ENCODE data around the gene WIPF3.

WIPF3 gene, protein sequence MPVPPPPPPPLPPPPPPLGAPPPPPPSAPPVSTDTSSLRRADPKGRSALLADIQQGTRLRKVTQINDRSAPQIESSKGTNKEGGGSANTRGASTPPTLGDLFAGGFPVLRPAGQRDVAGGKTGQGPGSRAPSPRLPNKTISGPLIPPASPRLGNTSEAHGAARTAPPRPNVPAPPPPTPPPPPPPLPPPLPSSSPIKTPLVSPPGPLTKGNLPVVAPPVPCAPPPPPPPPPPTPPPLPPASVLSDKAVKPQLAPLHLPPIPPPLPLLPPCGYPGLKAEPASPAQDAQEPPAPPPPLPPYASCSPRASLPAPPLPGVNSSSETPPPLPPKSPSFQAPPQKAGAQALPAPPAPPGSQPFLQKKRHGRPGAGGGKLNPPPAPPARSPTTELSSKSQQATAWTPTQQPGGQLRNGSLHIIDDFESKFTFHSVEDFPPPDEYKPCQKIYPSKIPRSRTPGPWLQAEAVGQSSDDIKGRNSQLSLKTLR

DNA sequence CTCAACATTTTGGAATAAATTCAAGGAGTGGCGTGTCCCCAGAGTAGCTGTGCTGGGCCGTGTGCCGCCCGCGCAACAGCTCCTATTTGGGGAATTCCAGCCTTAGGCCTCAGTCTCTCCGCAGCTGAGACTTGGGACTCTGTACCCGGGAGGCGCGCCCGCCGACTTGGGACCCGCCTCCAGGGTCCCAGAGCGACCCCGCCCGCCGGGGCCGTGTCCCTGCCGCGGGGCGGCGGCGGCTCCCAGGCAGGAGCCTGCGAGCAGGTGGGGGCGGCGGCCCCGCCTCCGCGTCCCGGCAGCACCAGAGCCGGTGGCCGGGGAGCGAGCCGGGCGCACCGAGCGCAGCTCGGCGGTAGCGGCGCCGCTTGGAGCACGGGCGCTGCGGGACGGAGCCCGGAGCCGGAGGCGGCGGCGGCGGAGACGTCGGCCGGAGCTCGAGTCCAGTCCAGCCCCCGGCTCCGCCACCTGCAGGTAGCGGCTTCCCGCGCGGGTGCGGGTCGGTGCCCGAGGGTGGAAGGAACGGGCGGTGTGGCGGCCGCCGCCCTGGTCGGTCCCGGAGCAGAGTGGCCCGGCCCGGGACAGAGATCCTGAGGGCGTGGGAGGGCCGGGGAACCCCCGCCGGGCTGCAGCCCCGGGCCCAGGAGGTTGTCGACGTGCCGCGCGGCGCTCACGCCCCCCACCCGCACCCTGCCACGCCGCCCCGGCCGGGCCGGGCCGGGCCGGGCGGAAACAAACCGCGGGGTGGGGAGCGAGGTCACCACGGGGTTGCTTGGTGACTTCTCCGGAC is at the start of gene WIPF3:
TSS of gene WIPF3 (plus strand) at position 301 of the 787 bp plus-strand sequence. CDS start 28,217 bp downstream, outside the sequence.
- TF ChIP-seq, protein P1, sequence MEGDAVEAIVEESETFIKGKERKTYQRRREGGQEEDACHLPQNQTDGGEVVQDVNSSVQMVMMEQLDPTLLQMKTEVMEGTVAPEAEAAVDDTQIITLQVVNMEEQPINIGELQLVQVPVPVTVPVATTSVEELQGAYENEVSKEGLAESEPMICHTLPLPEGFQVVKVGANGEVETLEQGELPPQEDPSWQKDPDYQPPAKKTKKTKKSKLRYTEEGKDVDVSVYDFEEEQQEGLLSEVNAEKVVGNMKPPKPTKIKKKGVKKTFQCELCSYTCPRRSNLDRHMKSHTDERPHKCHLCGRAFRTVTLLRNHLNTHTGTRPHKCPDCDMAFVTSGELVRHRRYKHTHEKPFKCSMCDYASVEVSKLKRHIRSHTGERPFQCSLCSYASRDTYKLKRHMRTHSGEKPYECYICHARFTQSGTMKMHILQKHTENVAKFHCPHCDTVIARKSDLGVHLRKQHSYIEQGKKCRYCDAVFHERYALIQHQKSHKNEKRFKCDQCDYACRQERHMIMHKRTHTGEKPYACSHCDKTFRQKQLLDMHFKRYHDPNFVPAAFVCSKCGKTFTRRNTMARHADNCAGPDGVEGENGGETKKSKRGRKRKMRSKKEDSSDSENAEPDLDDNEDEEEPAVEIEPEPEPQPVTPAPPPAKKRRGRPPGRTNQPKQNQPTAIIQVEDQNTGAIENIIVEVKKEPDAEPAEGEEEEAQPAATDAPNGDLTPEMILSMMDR (IDR thresholded peaks at IDR 0.05; ENCODE audit: extremely low read depth, missing control alignments), result no peak
- peak; percentile 61 for DNase-seq (ENCODE audit: low spot score)

DNA sequence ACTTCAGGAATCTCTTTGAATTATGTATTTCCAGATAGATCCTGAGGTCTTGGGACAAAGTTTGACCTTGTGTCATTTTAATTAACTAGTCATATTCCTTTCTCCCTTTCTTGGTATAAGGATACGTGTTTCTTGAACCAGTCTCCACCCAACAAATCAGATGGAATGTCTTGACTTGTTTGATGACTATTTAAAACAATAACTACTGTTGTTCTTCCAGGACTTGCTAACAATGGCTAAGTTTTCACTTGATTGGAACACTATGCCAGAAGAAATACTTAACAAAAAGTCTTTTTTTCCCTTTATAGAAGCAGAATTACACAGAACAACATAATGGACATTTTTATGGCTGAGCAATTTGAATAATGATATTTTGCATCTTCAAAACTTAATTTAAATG is 43.0 kb upstream of the WIPF3 start:
- no peak for DNase-seq (ENCODE audit: low spot score)
- TF ChIP-seq, protein P1 (IDR thresholded peaks at IDR 0.05; ENCODE audit: extremely low read depth, missing control alignments), result no peak

DNA sequence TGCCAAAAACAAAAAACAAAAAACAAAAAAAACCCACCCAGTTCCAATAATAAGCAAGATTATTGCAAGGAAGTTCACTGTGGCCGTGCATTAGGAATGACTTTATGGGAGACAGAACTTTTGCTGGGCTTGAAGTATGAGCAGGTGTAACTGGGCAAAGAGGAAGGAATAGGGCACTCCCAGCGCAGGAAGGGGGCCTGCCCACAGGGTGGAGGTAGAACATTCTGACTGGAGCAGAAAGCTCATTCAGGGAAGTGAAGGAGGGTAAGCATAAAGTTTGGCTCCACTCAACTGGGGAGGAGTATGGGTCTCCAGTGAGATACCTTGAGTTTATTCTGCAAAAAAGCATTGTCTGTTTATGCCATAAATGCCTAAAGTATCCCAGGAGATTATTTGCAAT is 42.1 kb upstream of the WIPF3 start:
- DNase-seq (ENCODE audit: low spot score), result no peak
- TF ChIP-seq, protein P1 (IDR thresholded peaks at IDR 0.05; ENCODE audit: extremely low read depth, missing control alignments), result no peak

DNA sequence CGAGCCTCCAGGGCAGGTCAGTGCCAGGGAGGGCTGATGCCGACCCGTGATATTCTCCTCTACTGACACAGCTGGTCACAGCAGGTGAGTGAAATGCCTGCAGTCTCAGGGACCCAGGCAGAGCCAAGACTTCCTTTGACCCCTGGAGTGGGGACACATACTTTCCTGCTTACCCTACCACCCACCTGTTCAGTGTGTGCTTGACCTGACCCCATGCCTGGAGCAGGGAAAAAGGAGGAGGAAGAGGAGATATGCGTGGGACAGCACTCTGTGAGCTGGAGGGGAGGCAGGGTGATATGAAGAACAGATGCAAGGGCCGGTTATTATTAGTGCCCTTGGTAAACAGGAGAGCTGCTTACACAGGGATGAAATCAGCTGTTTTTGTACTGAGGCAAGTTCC is 40.8 kb upstream of the WIPF3 start:
- no peak for DNase-seq (ENCODE audit: low spot score)
- TF ChIP-seq, protein P1 (IDR thresholded peaks at IDR 0.05; ENCODE audit: extremely low read depth, missing control alignments), result no peak

DNA sequence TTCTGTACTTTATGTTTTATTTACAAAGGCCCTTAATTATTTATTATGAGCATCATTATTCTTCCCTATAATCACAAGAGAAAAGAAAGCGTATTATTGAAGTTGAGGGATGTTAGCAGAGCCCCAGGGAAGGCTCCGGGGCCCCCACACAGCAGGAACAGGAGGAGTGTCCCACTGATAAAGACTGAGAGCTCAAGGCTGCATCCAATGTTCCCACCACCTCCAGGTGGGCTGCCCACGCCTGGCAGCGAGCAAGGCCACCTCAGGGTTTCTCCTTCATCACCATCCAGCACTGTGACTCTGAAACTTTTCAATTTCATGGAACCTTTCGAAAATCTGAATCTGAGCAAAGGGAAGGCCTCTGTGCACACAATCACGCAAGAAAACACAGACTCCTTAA is 35.9 kb upstream of the WIPF3 start:
- TF ChIP-seq, protein P1 (IDR thresholded peaks at IDR 0.05; ENCODE audit: extremely low read depth, missing control alignments), result no peak
- DNase-seq (ENCODE audit: low spot score), result no peak

DNA sequence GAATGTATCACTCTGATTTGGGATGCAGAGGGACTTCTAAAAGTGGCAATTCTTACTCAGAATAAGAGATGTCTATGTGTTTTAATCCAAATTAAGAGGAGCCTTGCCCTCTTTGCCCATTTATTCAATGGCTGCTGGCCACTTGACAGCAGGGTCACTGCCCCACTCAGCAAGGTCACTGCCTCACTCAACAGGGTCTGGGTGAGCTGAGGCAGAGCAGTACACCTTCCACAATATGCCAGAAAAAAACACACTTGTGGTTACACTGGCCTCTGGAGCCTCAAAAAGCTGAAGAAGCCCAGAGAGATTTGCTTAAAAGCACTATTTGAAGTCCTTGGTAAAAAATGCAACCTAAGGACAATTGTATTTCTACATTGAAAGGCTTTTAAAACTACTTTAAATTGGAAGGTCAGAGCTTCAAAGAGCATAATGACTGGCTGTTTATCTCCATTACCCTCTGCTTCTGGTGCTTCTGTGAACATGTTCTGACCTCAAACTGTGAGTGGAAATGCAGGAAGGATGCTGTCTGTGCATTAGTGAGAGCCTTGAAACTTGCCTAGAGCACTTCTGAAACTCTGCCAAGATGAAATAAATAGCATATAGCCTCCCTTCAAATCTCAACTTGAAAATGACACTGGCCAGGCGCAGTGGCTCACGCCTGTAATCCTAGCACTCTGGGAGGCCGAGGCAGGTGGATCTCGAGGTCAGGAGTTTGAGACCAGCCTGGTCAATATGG is 35.1 kb upstream of the WIPF3 start:
- DNase-seq (ENCODE audit: low spot score), result no peak
- TF ChIP-seq, protein P1 (IDR thresholded peaks at IDR 0.05; ENCODE audit: extremely low read depth, missing control alignments), result no peak

All from GM20000 (cell line).